Stimulated activated CD4-positive, alpha-beta T cell treated with anti-CD3 and anti-CD28 coated beads, Interleukin-1b, Interleukin-23, amount 100 ng/mL, for 24 hours (primary cell): ENCODE measurements around the gene MRTFA.
"Not testable (repeated sequence)": the region's sequence is repeated elsewhere in the genome, so short reads cannot be mapped to it uniquely, and the experiment has no call there.

ENCODE experiments used
- DNase-seq, 4 experiments: peaks; one replicate each; pipeline ENCODE4 v3.0.0-alpha.2; 2020; ENCODE audit warnings: low read depth in 4 of 4, low spot score in 1 of 4

Gene MRTFA

GRCh38 chr22:40525250-40525884 lies 111.2 kb downstream of the MRTFA start:
- peak; percentile 48 to 64 (median 52) for DNase-seq

- no peak for DNase-seq
Measured at GRCh38 chr22:40524392-40525249, 111.9 kb downstream of the MRTFA start.

GRCh38 chr22:40522141-40522540 lies 114.4 kb downstream of the MRTFA start:
- DNase-seq = no peak

GRCh38 chr22:40521046-40521445 lies 115.5 kb downstream of the MRTFA start:
- no peak for DNase-seq

- no peak for DNase-seq
Measured at GRCh38 chr22:40520562-40520961, 116.0 kb downstream of the MRTFA start.

GRCh38 chr22:40519948-40520331 lies 116.6 kb downstream of the MRTFA start:
- DNase-seq = no peak

GRCh38 chr22:40519284-40519947 lies 117.1 kb downstream of the MRTFA start:
- no peak for DNase-seq

- DNase-seq = no peak
Measured at GRCh38 chr22:40518840-40519239, 117.7 kb downstream of the MRTFA start.

GRCh38 chr22:40517631-40518030 lies 118.9 kb downstream of the MRTFA start:
- no peak for DNase-seq

- no peak for DNase-seq
Measured at GRCh38 chr22:40516416-40516815, 120.1 kb downstream of the MRTFA start.

GRCh38 chr22:40512426-40513136 lies 123.9 kb downstream of the MRTFA start:
- DNase-seq = no peak

- no peak for DNase-seq
Measured at GRCh38 chr22:40511604-40512003, 124.9 kb downstream of the MRTFA start.

GRCh38 chr22:40510631-40511364 lies 125.7 kb downstream of the MRTFA start:
- no peak for DNase-seq

- no peak for DNase-seq
Measured at GRCh38 chr22:40509401-40510134, 127.0 kb downstream of the MRTFA start.

- not testable (repeated sequence) for DNase-seq
Measured at GRCh38 chr22:40508046-40508445, 128.5 kb downstream of the MRTFA start.

GRCh38 chr22:40507491-40507890 lies 129.0 kb downstream of the MRTFA start:
- no peak for DNase-seq

GRCh38 chr22:40506762-40507161 lies 129.8 kb downstream of the MRTFA start:
- DNase-seq = no peak

- no peak for DNase-seq
Measured at GRCh38 chr22:40504285-40505249, 132.0 kb downstream of the MRTFA start.

- DNase-seq = no peak
Measured at GRCh38 chr22:40502919-40503318, 133.6 kb downstream of the MRTFA start.
